Prostate gland (tissue), 2 donors: ENCODE data around the gene CACNA1D.

Experiments
- POLR2A ChIP-seq: fragments of 450-650 bp; IDR thresholded peaks from one replicate; pipeline ENCODE4 v1.6.1; 2016; ENCODE audit warnings: antibody characterized with exemption, mild to moderate bottlenecking
- POLR2AphosphoS5 ChIP-seq: sonication (generic); formaldehyde crosslinking; IDR thresholded peaks from one replicate; pipeline ENCODE4 v1.6.1; 2017; ENCODE audit warnings: antibody characterized with exemption
- TF ChIP-seq, protein P1 (sequence below), 4 experiments: fragments of 200-600 bp in 2 of 4; fragments of 450-650 bp in 2 of 4; sonication (generic) in 2 of 4; IDR thresholded peaks; 1 replicate in 3 of 4; 2 replicates in 1 of 4; pipeline ENCODE4 v1.5.1; 2016 to 2019; ENCODE audit warnings: antibody characterized with exemption in 4 of 4, mild to moderate bottlenecking in 2 of 4, moderate library complexity in 2 of 4

DNA sequence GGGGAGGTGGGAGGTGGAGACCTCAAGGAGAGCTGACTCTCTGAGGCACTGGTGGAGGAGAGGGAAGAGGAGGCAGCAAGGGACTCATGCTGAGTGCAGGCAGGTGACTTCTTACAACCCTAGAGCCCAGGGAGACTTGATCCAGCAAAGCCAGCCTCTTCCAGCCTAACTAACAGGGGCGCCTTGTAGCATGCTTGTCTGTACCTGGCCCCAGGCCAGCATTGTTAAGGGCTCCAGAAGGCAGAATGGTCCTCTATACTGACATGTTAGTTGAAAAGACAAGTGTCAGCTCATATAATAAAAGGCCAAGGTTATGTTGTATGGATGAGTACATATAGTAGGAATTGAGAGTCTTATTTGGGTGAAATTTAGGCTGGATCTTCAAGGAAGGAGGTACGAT is 286.4 kb downstream of the CACNA1D start:
- TF ChIP-seq, protein P1, sequence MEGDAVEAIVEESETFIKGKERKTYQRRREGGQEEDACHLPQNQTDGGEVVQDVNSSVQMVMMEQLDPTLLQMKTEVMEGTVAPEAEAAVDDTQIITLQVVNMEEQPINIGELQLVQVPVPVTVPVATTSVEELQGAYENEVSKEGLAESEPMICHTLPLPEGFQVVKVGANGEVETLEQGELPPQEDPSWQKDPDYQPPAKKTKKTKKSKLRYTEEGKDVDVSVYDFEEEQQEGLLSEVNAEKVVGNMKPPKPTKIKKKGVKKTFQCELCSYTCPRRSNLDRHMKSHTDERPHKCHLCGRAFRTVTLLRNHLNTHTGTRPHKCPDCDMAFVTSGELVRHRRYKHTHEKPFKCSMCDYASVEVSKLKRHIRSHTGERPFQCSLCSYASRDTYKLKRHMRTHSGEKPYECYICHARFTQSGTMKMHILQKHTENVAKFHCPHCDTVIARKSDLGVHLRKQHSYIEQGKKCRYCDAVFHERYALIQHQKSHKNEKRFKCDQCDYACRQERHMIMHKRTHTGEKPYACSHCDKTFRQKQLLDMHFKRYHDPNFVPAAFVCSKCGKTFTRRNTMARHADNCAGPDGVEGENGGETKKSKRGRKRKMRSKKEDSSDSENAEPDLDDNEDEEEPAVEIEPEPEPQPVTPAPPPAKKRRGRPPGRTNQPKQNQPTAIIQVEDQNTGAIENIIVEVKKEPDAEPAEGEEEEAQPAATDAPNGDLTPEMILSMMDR (IDR thresholded peaks at IDR 0.05) = no peak
- TF ChIP-seq POLR2A = no peak
- no peak for TF ChIP-seq POLR2AphosphoS5
